HK-2 (cell line): Measurements from ENCODE around the gene RAD9B.
"Not testable (repeated sequence)": the region's sequence is repeated elsewhere in the genome, so short reads cannot be mapped to it uniquely, and the experiment has no call there.

Experiments used
- DNase-seq: peaks from one replicate; pipeline ENCODE4 v3.0.0-alpha.2; 2018; ENCODE audit not compliant: unreplicated experiment

The RAD9B gene

GRCh38 chr12:110501752-110502738, at the start of gene RAD9B, which contains the start of gene VPS29:
TSS of gene RAD9B (plus strand) at chr12:110502331. CDS start at chr12:110502338, 7 bp downstream.
TSS of gene VPS29 (minus strand) at chr12:110502111. CDS start at chr12:110502051, 60 bp downstream.
- DNase-seq = peak; percentile 99

DNA sequence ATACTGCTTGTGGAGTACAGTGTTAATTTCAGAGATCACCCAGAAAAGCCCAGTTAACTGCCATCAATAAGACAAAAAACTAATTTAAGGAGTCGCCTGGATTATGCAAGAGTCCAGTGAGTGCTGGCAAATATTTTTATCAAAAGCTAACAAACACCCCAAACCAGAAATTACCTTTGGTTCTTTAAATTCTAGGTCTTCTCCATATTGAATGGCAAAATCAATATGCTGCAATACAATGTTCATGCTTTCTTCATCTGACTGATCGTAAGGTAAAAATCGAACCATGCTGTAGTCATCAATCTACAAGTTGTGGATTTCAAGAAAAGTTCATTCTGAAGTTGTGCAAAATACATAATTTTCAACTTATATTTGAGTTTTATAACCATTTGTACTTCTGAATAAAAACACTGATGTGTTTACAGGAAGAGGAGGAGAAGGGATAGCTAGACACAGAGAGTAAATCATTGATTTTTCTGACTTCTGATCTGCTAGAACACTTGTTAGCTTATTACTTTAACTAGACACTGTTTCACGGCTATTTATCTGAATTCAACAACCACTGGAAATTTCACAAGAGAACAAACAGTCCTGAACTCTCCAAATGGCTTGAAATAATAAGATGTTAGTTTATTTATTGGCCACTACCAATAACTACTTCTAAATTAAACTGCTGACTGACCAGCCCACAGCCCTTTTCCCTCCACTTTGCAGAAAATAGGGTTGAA, 48.4 kb upstream of the RAD9B start:
- no peak for DNase-seq

- DNase-seq = no peak
Measured at GRCh38 chr12:110458756-110459155, 43.4 kb upstream of the RAD9B start.

GRCh38 chr12:110461189-110461588, 40.9 kb upstream of the RAD9B start:
- not testable (repeated sequence) for DNase-seq

DNA sequence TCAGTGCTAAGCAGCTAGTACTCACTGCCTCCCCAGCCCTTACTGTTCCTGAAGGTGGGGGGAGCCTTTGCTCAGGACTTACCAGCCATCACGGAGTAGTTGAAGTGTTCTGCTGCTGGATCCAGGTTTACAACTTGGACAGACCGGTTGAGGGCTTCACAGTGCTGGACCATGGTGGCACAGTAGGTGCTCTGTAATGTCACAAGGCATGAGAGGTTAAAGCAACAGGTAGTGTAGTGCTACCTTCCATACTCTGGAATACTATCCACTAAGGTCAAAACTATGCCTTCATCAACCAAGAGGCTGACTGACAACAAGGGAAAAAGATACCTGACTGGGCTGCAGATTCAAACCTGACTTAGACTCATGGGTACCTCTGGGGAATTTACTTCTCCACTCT, 37.1 kb upstream of the RAD9B start:
- DNase-seq = no peak

DNA sequence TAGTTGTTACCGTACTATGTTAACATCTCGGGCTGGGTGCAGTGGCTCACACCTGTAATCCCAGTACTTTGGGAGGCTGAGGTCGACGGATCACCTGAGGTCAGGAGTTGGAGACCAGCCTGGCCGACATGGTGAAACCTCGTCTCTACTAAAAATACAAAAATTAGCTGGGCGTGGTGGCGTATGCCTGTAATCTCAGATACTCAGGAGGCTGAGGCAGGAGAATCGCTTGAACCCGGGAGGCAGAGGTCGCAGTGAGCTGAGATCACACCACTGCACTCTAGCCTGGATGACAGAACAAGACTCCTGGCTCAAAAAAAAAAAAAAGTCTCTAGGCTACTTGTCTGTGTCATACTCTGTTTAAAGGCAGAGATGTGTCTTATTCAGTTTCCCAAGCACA, 36.4 kb upstream of the RAD9B start:
- not testable (repeated sequence) for DNase-seq

DNA sequence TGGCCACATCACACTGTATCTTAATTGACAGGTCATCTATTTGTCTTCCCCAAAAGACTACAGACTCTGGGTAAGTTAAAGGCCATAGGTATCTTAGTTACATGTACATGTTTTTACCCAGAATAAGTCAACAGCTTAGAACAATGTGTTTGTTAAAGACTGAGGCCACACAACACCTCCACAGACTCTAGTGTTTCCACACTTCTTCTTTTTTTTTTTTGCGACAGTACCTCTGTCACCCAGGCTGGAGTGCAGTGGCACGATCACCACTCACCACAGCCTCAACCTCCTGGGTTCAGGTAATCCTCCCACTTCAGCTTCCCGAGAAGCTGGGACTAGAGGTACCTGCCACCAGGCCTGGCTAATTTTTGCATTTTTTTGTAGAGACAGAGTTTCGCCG, 35.3 kb upstream of the RAD9B start:
- DNase-seq = no peak

- DNase-seq = no peak
Measured at GRCh38 chr12:110467847-110468213, 34.3 kb upstream of the RAD9B start.

DNA sequence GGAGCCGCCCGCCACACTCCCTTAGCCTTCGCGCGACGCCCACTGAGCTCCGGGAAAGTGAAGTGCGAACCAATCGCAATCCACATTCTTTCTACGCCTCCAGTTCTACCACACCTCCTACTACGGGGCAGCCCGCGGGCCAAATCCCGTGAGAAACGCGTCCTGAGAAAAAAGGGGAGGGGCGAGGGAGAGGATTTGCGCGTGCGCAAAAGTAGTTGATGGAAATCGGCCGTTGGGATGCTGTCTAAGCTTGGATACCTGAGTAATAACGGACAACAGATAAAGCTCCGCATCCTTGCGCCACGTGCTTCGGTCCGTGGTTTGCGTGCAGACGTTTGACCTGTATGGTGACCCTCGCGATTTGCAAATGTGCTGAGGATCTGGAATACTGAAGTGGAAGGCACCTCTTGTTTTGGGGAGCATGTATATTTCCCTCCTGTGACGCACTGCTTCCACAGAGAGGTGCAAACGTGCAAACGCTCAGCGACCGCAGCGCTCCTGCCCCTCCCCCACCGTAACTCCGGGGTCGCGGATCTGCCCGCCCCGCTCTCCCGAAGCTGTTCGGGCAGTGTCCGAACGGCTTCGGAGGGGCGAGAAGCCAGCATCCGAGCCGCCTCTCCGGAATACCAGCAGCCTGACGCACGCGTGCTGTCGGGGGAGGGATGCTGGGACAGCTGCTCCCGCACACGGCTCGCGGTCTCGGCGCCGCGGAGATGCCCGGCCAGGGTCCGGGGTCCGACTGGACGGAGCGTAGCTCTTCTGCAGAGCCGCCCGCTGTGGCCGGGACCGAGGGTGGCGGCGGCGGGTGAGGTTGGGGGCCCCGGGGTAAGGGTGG, 33.7 kb upstream of the RAD9B start, which contains the start of the genes FAM216A and GPN3:
TSS of gene FAM216A (plus strand) at position 632 of the 835 bp plus-strand sequence. CDS start at position 663, 31 bp downstream.
TSS of gene GPN3 (minus strand) at position 44 of the 835 bp plus-strand sequence. CDS start 54 bp downstream, outside the sequence.
- DNase-seq = peak; percentile 98

- DNase-seq = no peak
Measured at GRCh38 chr12:110475426-110475825, 26.7 kb upstream of the RAD9B start.

DNA sequence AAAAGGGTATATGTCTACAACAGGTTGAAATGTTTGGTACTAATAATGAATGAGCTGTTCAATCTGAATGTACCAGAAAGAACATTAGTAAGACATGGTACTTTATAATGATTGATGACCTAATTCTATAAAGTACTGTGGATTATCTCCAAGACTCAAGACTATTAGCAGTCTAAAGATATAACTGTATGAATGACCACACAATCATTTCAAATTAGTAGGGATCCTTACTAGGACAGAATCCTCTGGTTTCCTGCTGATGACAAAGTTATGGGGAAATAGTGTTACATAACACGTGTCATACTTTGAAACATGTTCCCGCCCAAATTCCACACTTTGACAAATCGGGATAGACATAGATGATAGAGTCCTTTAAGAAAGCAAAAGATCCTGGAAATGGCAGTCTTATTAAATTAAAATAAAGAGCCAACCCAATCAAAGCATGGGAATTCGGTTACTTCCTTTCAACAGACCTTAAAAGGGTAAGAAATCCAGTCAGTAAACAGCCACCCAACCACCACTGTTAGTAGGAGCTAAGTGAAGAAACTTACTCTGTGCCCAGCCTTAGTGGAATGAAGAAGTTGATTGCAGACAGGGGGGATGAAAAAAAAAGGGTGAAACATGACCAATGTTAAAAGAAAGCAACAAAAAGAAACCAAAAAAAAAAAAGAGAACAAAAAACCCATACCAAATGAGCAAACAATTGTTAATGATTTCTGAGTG, 3.0 kb upstream of the RAD9B start:
- DNase-seq = no peak

- DNase-seq = peak; percentile 71
Measured at GRCh38 chr12:110501399-110501751, 756 bp upstream of the RAD9B start.

GRCh38 chr12:110503432-110503831, 1.3 kb downstream of the RAD9B start:
- DNase-seq = no peak

DNA sequence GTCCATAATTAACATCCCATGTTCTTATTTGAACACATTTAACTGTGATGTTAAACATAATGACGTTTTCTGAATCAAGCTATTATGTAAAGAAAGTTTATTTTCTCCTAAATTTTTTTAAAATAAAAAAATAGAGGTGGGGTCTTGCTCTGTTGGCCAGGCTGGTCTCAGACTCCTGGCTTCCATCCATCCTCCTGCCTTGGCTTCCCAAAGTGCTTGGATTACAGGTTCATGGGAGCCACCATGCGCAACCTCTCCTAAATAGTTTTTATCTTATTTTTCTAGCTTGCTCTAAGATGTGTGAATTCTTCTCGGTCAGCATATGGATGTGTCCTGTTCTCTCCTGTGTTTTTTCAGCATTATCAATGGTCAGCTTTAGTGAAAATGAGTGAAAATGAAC, 3.2 kb downstream of the RAD9B start:
- DNase-seq = no peak

GRCh38 chr12:110508071-110508586, 6.0 kb downstream of the RAD9B start:
- no peak for DNase-seq

DNA sequence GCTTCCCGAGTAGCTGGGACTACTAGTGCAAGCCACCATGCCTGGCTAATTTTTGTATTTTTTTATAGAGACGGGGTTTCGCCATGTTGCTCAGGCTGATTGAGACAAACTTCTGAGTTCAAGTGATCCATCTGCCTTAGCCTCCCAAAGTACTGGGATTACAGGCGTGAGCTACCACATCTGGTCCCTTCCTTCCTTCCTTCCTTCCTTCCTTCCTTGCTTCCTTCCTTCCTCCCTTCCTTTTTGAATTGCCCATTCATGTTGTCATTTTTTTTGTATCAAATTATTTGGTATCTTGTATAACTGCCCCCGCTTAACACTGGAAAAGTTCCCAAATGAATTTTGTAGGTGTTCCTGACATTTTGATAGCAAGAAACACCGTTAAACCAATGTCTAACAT, 11.7 kb downstream of the RAD9B start:
- no peak for DNase-seq

DNA sequence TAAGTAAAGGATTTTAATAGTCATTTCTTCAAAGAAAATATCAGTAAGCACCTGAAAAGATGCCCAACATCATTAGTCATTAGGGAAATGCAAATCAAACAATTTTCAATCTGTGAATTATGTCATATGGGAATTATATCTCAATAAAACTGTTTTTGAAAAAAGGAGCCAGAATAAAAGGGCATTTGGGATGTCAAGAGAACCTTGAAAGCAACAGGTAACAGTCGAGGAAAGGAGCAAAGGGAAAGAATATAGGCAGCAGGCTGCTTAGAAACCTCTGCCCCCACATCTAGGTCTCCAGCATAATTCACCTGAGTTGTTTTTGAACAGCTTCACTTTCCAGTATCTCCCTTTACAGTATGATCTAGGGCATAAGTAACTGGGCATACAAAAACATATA, 12.2 kb downstream of the RAD9B start:
- DNase-seq = no peak

- no peak for DNase-seq
Measured at GRCh38 chr12:110516995-110517394, 14.9 kb downstream of the RAD9B start.

DNA sequence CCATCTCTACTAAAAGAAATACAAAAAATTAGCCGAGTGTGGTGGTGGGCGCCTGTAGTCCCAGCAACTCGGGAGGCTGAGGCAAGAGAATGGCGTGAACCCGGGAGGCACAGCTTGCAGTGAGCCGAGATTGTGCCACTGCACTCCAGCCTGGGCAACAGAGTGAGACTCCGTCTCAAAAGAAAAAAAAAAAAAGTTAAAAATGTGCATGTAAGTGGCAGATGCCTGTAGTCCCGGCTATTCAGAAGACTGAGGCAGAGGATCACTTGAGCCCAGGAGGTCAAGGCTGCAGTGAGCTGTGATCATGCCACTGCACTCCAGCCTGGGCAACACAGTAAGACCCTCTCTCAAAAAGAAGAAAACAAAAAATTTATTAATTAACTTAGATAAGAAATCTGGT, 15.9 kb downstream of the RAD9B start:
- DNase-seq = not testable (repeated sequence)

DNA sequence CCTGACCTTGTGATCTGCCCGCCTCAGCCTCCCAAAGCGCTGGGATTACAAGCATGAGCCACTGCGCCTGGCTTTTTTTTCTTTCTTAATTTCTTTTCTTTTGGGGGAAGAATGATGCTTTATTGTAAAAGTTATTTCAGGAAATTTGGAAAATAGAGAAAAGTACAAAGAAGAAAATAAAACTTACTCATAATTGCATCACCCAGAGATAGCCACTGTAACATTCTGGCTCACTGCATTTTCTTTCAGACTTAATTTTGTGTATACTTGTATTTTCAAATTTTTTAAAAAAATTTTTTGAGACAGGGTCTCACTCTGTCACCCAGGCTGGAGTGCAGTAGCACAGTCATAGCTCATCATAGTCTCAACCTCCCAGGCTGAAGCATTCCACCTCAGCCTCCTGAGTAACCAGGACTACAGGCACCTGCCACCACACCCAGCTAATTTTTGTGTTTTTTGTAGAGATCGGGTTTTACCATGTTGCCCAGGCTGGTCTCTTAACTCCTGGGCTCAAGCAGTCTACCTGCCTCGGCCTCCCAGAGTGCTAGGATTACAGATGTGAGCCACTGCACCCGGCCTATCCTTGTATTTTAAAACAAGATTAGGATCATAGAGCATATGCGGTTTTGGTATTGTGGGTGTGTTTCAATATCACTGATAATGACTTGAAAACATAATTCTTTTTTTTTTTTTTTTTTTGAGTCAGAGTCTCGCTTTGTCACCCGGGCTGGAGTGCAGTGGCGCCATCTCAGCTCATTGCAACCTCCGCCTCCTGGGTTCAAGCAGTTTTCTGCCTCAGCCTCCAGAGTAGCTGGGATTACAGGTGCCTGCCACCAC, 19.0 kb downstream of the RAD9B start:
- DNase-seq = not testable (repeated sequence)
